HepG2 (cell line): Measurements from ENCODE around the gene ENO2. TPM values are rescaled to one million over a fixed set of nuclear protein-coding genes. Genes with fewer than 3 reads are reported as not detected.

Experiments used
- CREB1 ChIP-seq, 2 experiments: fragments of 450-650 bp in 1 of 2; IDR thresholded peaks; 2 replicates each; pipeline ENCODE4 v1.6.1; 2016 to 2017; ENCODE audit warnings: control low read depth in 1 of 2, mild to moderate bottlenecking in 1 of 2, missing compliant biosample characterization in 1 of 2, missing genetic modification characterization in 1 of 2
- ETV6 ChIP-seq: sonication (generic); formaldehyde crosslinking; conservative IDR thresholded peaks from 2 replicates; pipeline ENCODE4 v1.4.0; 2020; ENCODE audit warnings: missing genetic modification reagents
- HMGXB4 ChIP-seq, 2 experiments: sonication (generic) in 1 of 2; formaldehyde crosslinking in 1 of 2; IDR thresholded peaks; 2 replicates each; pipeline versions ENCODE4 v1.4.0 to v1.6.1; 2018 to 2020; ENCODE audit warnings: missing genetic modification reagents in 2 of 2, borderline replicate concordance in 1 of 2, low read depth in 1 of 2, mild to moderate bottlenecking in 1 of 2, missing biosample characterization in 1 of 2
- MAF1 ChIP-seq: sonication (generic); formaldehyde crosslinking; IDR thresholded peaks from 2 replicates; pipeline ENCODE4 v1.5.0; 2020; ENCODE audit warnings: missing genetic modification reagents, borderline replicate concordance
- MLX ChIP-seq: IDR thresholded peaks from 2 replicates; pipeline ENCODE4 v1.6.1; 2016
- MXD1 ChIP-seq: sonication (generic); formaldehyde crosslinking; IDR thresholded peaks from 2 replicates; pipeline ENCODE4 v1.4.0; 2020; ENCODE audit warnings: mild to moderate bottlenecking, missing genetic modification reagents
- MYPOP ChIP-seq: sonication (generic); formaldehyde crosslinking; IDR thresholded peaks from 2 replicates; pipeline ENCODE4 v1.8.1; 2023; ENCODE audit warnings: mild to moderate bottlenecking, moderate library complexity, missing genetic modification reagents
- NFYB ChIP-seq: sonication (generic); formaldehyde crosslinking; IDR thresholded peaks from 2 replicates; pipeline ENCODE4 v1.4.0; 2020; ENCODE audit warnings: missing genetic modification reagents
- PCBP1 ChIP-seq: fragments of 200-400 bp; formaldehyde crosslinking; IDR thresholded peaks from 2 replicates; pipeline ENCODE4 v1.6.1; 2017; ENCODE audit warnings: mild to moderate bottlenecking, low read depth, low read length, borderline replicate concordance
- PHF20 ChIP-seq: sonication (generic); formaldehyde crosslinking; IDR thresholded peaks from 2 replicates; pipeline ENCODE4 v1.5.0; 2020; ENCODE audit warnings: mild to moderate bottlenecking, missing genetic modification reagents
- PHF21A ChIP-seq: sonication (generic); formaldehyde crosslinking; IDR thresholded peaks from 2 replicates; pipeline ENCODE4 v1.5.0; 2020; ENCODE audit warnings: mild to moderate bottlenecking, missing genetic modification reagents
- XRCC5 ChIP-seq: fragments of 200-400 bp; formaldehyde crosslinking; optimal IDR thresholded peaks from 2 replicates; pipeline ENCODE3; 2017; ENCODE audit warnings: mild to moderate bottlenecking, low read length
- ZFP90 ChIP-seq: sonication (generic); formaldehyde crosslinking; IDR thresholded peaks from 2 replicates; pipeline ENCODE4 v1.8.0; 2022; ENCODE audit warnings: missing genetic modification reagents, mild to moderate bottlenecking, inconsistent platforms, borderline replicate concordance
- ZNF546 ChIP-seq: sonication (generic); formaldehyde crosslinking; conservative IDR thresholded peaks from 2 replicates; pipeline ENCODE4 v1.8.1; 2023; ENCODE audit warnings: mild to moderate bottlenecking, missing genetic modification reagents
- polyA plus RNA-seq, 8 experiments: library from polyadenylated mRNA; depleted of rRNA in 3 of 8; stranded (reverse) in 7 of 8; unstranded in 1 of 8; fragments of >200 nt; fragmentation: Illumina TruSeq in 4 of 8; extraction: Trizol in 4 of 8; gene quantifications; 2 replicates each; pipeline versions ENCODE4 v1.2.1 to v1.2.3, GENCODE V29; 2011 to 2016; ENCODE audit warnings: low read depth in 4 of 8, missing spikeins in 1 of 8, mixed read lengths in 1 of 8; ENCODE audit not compliant: insufficient read depth in 1 of 8
- total RNA-seq, 5 experiments: library from RNA; depleted of rRNA; stranded (reverse); fragments of >200 nt; fragmentation: Illumina TruSeq; extraction: Trizol; gene quantifications; 2 replicates each; pipeline ENCODE4 v1.2.3, GENCODE V29; 2016; ENCODE audit warnings: low read depth in 1 of 5

The ENO2 gene
- total and polyA plus RNA-seq, 2 of the 13 experiments (the other 11 are each of a cell fraction or from before 2014, with no cell fraction given): 19.3 to 136 TPM

- TF ChIP-seq HMGXB4 (CRISPR knock-in tag; IDR thresholded peaks at IDR 0.05; ENCODE audit: borderline replicate concordance in 1 of 2, low read depth in 1 of 2) (0 out of 4 replicates have a peak, but pooled peaks have one; percentile 6 to 60), PCBP1 (peak; percentile 65; the same call in 1 of the 2 replicates), CREB1 (IDR thresholded peaks at IDR 0.05) (peak; percentile 9; the same call in 1 of the 2 replicates), CREB1 (CRISPR knock-in tag; IDR thresholded peaks at IDR 0.05) (no peak), XRCC5 (peak; percentile 64), ZNF546 (CRISPR knock-in tag) (peak; percentile 52; the same call in 1 of the 2 replicates), ETV6 (CRISPR knock-in tag) (no peak; the same call in 1 of the 2 replicates), PHF20 (CRISPR knock-in tag) (0 out of 2 replicates have a peak, but pooled peaks have one; percentile 37), MLX (CRISPR knock-in tag) (0 out of 2 replicates have a peak, but pooled peaks have one; percentile 43), NFYB (0 out of 2 replicates have a peak, but pooled peaks have one; percentile 14), MAF1 (CRISPR knock-in tag) (no peak), MXD1 (CRISPR knock-in tag) (peak; percentile 18; the same call in 1 of the 2 replicates), MYPOP (peak; percentile 36; the same call in 1 of the 2 replicates), PHF21A (CRISPR knock-in tag) (peak; percentile 61; the same call in 1 of the 2 replicates), ZFP90 (CRISPR knock-in tag) (0 out of 2 replicates have a peak, but pooled peaks have one; percentile 60)
Measured at GRCh38 chr12:6873094-6874014, 41.0 kb upstream of the ENO2 start, which contains the start of gene SPSB2 (continued).
